GM21576 (cell line): Measurements from ENCODE around the gene E2F2.
"Not testable (repeated sequence)": the region's sequence is repeated elsewhere in the genome, so short reads cannot be mapped to it uniquely, and the experiment has no call there.

Experiments used
- ATAC-seq: cut with Tn5 transposase; IDR thresholded peaks from one replicate; pipeline ENCODE4 v1.9.1; 2021; ENCODE audit warnings: mild to moderate bottlenecking, moderate library complexity; ENCODE audit not compliant: unreplicated experiment

E2F2 gene

GRCh38 chr1:23525558-23526250 lies 5.3 kb downstream of the E2F2 start:
- ATAC-seq = no peak

GRCh38 chr1:23524716-23525401 lies 6.2 kb downstream of the E2F2 start:
- no peak for ATAC-seq

- no peak for ATAC-seq
Measured at GRCh38 chr1:23524163-23524562, 6.9 kb downstream of the E2F2 start.

GRCh38 chr1:23522244-23522982 lies 8.6 kb downstream of the E2F2 start:
- ATAC-seq = no peak

GRCh38 chr1:23521588-23521987 lies 9.4 kb downstream of the E2F2 start:
- ATAC-seq = no peak

GRCh38 chr1:23517581-23517980 lies 13.5 kb downstream of the E2F2 start:
- no peak for ATAC-seq

GRCh38 chr1:23515905-23516304 lies 15.1 kb downstream of the E2F2 start:
- ATAC-seq = no peak

- no peak for ATAC-seq
Measured at GRCh38 chr1:23514111-23514679, 16.8 kb downstream of the E2F2 start.

- ATAC-seq = no peak
Measured at GRCh38 chr1:23509896-23510295, 21.1 kb downstream of the E2F2 start.

- ATAC-seq = no peak
Measured at GRCh38 chr1:23506376-23507107, 24.5 kb downstream of the E2F2 start.

- ATAC-seq = no peak
Measured at GRCh38 chr1:23505851-23506250, 25.2 kb downstream of the E2F2 start.

GRCh38 chr1:23504156-23504555 lies 26.9 kb downstream of the E2F2 start:
- not testable (repeated sequence) for ATAC-seq

GRCh38 chr1:23502951-23503350 lies 28.1 kb downstream of the E2F2 start:
- no peak for ATAC-seq

- ATAC-seq = no peak
Measured at GRCh38 chr1:23500466-23500865, 30.6 kb downstream of the E2F2 start.

GRCh38 chr1:23497777-23498439 lies 33.1 kb downstream of the E2F2 start:
- ATAC-seq = no peak

GRCh38 chr1:23496490-23497181 lies 34.4 kb downstream of the E2F2 start:
- no peak for ATAC-seq

GRCh38 chr1:23494836-23495235 lies 36.2 kb downstream of the E2F2 start:
- not testable (repeated sequence) for ATAC-seq

GRCh38 chr1:23492776-23493175 lies 38.3 kb downstream of the E2F2 start:
- ATAC-seq = not testable (repeated sequence)

GRCh38 chr1:23492132-23492720 lies 38.8 kb downstream of the E2F2 start:
- no peak for ATAC-seq
